SK-N-MC (cell line): ENCODE measurements around the gene TLX3.

Experiments
- EZH2 ChIP-seq: fragments of 200-600 bp; sonication (generic); IDR thresholded peaks from one replicate; pipeline ENCODE4 v1.6.1; 2017; ENCODE audit warnings: antibody characterized with exemption
- FOXP2 ChIP-seq: optimal IDR thresholded peaks from 2 replicates; pipeline ENCODE3; 2011; ENCODE audit warnings: mild to moderate bottlenecking, moderate library complexity; ENCODE audit not compliant: insufficient read depth; ENCODE audit errors: extremely low read length, control extremely low read depth
- POLR2AphosphoS5 ChIP-seq: IDR thresholded peaks from 2 replicates; pipeline ENCODE4 v1.6.1; 2012; ENCODE audit warnings: mild to moderate bottlenecking, low read depth, low read length, borderline replicate concordance

GRCh38 chr5:171300358-171300757 lies 8.7 kb upstream of the TLX3 start:
- no peak for TF ChIP-seq EZH2
- no peak for TF ChIP-seq POLR2AphosphoS5
- no peak for TF ChIP-seq FOXP2
